Measurements from ENCODE around the gene LRRIQ1. TPM values are rescaled to one million over a fixed set of nuclear protein-coding genes. Genes with fewer than 3 reads are reported as not detected.

The LRRIQ1 gene
- total and polyA plus RNA-seq, 5 donors from 2014 or later, result not detected

DNA sequence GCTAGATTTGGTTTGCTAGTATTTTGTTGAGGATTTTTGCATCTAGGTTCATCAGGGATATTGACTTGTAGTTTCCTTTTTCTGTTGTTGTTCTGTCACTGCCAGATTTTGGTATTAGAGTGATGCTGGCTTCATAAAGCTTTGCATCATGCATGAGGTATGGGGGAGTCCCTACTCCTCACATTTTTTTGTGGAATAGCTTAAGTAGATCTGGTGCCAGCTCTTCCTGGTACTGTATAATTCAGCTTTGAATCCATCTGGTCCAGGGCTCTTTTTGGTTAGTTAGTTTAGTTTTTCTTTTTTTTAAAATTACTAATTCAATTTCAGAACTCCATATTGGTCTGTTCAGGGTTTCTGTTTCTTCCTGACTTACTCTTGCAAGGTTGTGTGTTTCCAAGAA, 59.4 kb downstream of the LRRIQ1 start:
- H3K9me3 Mint-ChIP-seq, result peaks cover 0 to 8% (median 3%) of the 10 kb centered on the region in 7 donors

DNA sequence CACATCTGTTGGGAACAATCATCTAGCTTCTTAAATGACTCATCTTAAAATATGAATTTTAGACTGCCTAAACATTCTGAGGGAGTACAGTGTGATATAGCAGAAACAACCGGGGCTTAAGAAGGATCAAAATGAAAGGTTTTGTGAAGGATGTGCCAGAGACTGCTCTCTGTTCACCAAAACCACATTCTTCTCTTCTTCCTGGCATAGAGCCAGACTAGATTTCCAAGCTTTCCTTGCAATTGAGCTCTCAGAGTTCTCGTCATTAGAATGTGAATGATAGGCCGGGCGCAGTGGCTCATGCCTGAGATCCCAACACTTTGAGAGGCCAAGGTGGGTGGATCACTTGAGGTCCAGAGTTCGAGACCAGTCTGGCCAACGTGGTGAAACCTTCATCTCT, 94.5 kb downstream of the LRRIQ1 start:
- no peaks in the 10 kb centered on the region for H3K27me3 Mint-ChIP-seq
- ATAC-seq (ENCODE audit: low read depth in 2 of 2), result no peak
- peaks cover 0 to 25% (median 6%) of the 10 kb centered on the region in 7 donors for H3K9me3 Mint-ChIP-seq
- Histone ChIP-seq H3K4me3 (ENCODE audit: low read depth, low read length) (no peak overlapping the region), H3K9me3 (ENCODE audit: control insufficient read depth in 2 of 2, low read length in 2 of 2) (peaks cover 0 to 5% of the 10 kb centered on the region in 2 experiments), H3K4me1 (ENCODE audit: control insufficient read depth, insufficient read depth, low read length, poor library complexity, severe bottlenecking) (no peaks in the 10 kb centered on the region), H3K27ac (ENCODE audit: insufficient read depth, low read length, poor library complexity, severe bottlenecking) (no peak overlapping the region), H3K27me3 (ENCODE audit: control insufficient read depth, insufficient read depth, low read length) (no peaks in the 10 kb centered on the region), H3K36me3 (ENCODE audit: control insufficient read depth, insufficient read depth, low read length) (no peaks in the 10 kb centered on the region)
- H3K4me1 Mint-ChIP-seq, result no peaks in the 10 kb centered on the region
- H3K36me3 Mint-ChIP-seq, result no peaks in the 10 kb centered on the region
- no peak for DNase-seq
- no peak overlapping the region for H3K27ac Mint-ChIP-seq
- H3K4me3 Mint-ChIP-seq, result no peak overlapping the region

More for the DNA sequence above, 59.4 kb downstream of the LRRIQ1 start:
- H3K4me3 Mint-ChIP-seq, result no peak overlapping the region
- DNase-seq (no peak), ATAC-seq (ENCODE audit: low read depth in 2 of 2) (no peak)
- H3K36me3 ChIP-seq (ENCODE audit: control insufficient read depth, insufficient read depth, low read length), result no peaks in the 10 kb centered on the region
- H3K4me3 ChIP-seq (ENCODE audit: low read depth, low read length), result no peak overlapping the region
- H3K27ac ChIP-seq (ENCODE audit: insufficient read depth, low read length, poor library complexity, severe bottlenecking), result no peak overlapping the region
- H3K27me3 ChIP-seq (ENCODE audit: control insufficient read depth, insufficient read depth, low read length), result no peaks in the 10 kb centered on the region
- no peaks in the 10 kb centered on the region for H3K4me1 Mint-ChIP-seq
- no peaks in the 10 kb centered on the region for H3K27me3 Mint-ChIP-seq
- H3K36me3 Mint-ChIP-seq, result no peaks in the 10 kb centered on the region
- no peaks in the 10 kb centered on the region for H3K9me3 ChIP-seq (ENCODE audit: control insufficient read depth in 2 of 2, low read length in 2 of 2)
- no peak overlapping the region for H3K27ac Mint-ChIP-seq
- no peaks in the 10 kb centered on the region for H3K4me1 ChIP-seq (ENCODE audit: control insufficient read depth, insufficient read depth, low read length, poor library complexity, severe bottlenecking)

DNA sequence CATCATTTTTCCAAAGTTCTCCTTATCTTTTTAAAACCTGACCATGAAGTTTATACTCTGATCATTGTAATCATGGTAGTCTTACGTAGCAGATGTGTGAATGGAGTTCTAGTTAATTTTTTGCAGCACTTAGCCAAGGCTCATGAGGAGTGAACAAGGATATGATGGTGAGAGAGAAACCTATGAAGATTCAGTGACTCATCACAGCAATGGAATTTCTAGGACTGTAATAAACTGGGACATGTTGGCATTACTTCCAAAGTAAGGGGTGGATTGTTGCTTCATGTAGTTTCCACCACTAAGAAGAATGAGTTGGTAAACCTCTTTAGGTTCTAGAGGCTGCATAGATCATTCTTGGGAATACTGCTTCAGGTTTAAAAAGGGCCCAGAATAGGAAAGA, 102.7 kb downstream of the LRRIQ1 start:
- Mint-ChIP-seq H3K9me3 (peaks cover 0 to 6% (median 2%) of the 10 kb centered on the region in 7 donors), H3K27me3 (no peaks in the 10 kb centered on the region), H3K27ac (no peak overlapping the region), H3K4me1 (no peaks in the 10 kb centered on the region), H3K4me3 (no peak overlapping the region), H3K36me3 (no peaks in the 10 kb centered on the region)
- ATAC-seq (ENCODE audit: low read depth in 2 of 2), result no peak
- H3K27ac ChIP-seq (ENCODE audit: insufficient read depth, low read length, poor library complexity, severe bottlenecking), result no peak overlapping the region
- H3K4me1 ChIP-seq (ENCODE audit: control insufficient read depth, insufficient read depth, low read length, poor library complexity, severe bottlenecking), result no peaks in the 10 kb centered on the region
- no peak overlapping the region for H3K4me3 ChIP-seq (ENCODE audit: low read depth, low read length)
- no peaks in the 10 kb centered on the region for H3K27me3 ChIP-seq (ENCODE audit: control insufficient read depth, insufficient read depth, low read length)
- no peaks in the 10 kb centered on the region for H3K36me3 ChIP-seq (ENCODE audit: control insufficient read depth, insufficient read depth, low read length)
- no peaks in the 10 kb centered on the region for H3K9me3 ChIP-seq (ENCODE audit: control insufficient read depth in 2 of 2, low read length in 2 of 2)
- no peak for DNase-seq

DNA sequence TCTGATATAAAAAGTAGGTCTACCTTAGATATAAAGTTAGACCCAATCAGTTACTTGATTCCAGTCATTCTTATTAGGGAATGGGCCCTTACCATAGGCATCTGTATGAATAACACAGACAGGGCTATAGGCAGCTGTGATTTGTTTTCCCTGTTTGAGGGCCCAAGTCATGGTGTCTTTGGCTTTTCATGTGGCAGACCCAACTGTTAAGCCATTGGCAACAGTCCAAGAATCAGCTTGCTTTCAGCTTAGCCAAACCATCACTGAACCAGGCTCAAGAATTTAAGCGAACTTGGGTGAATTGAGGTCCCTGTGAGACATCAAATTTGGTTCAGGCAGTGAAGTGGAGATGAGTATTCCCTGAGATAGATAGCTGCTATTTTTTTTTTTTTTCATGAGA, 111.2 kb downstream of the LRRIQ1 start:
- H3K27me3 Mint-ChIP-seq, result no peaks in the 10 kb centered on the region
- ATAC-seq (ENCODE audit: low read depth in 2 of 2) (no peak), DNase-seq (no peak)
- H3K36me3 Mint-ChIP-seq, result no peaks in the 10 kb centered on the region
- Histone ChIP-seq H3K4me3 (ENCODE audit: low read depth, low read length) (no peak overlapping the region), H3K27me3 (ENCODE audit: control insufficient read depth, insufficient read depth, low read length) (no peaks in the 10 kb centered on the region), H3K9me3 (ENCODE audit: control insufficient read depth in 2 of 2, low read length in 2 of 2) (peaks cover 0 to 5% of the 10 kb centered on the region in 2 experiments), H3K27ac (ENCODE audit: insufficient read depth, low read length, poor library complexity, severe bottlenecking) (no peak overlapping the region), H3K4me1 (ENCODE audit: control insufficient read depth, insufficient read depth, low read length, poor library complexity, severe bottlenecking) (no peaks in the 10 kb centered on the region), H3K36me3 (ENCODE audit: control insufficient read depth, insufficient read depth, low read length) (no peaks in the 10 kb centered on the region)
- H3K9me3 Mint-ChIP-seq, result peaks cover 0 to 11% (median 3%) of the 10 kb centered on the region in 7 donors
- no peak overlapping the region for H3K27ac Mint-ChIP-seq
- no peaks in the 10 kb centered on the region for H3K4me1 Mint-ChIP-seq
- no peak overlapping the region for H3K4me3 Mint-ChIP-seq

DNA sequence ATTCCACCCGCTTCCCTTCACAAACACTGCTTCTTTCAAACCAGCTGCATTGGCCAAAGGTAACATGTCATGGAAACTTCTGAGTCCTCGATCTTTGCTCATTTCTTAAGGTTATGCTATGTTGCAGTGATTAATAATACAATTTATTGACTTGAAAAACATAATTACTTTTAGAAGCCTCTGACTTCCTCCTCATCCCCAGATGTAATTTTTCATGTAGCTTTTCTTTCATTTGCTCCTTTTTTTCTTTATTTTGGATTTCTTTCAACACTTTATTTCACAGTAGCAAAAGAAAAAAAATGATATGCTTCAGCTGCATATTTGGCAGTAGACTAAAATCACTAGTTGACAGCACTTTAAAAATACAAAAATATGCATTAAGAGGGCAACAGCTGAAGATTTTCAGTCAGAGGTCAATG, 116.2 kb downstream of the LRRIQ1 start:
- peaks cover 0 to 5% of the 10 kb centered on the region in 2 experiments for H3K9me3 ChIP-seq (ENCODE audit: control insufficient read depth in 2 of 2, low read length in 2 of 2)
- H3K9me3 Mint-ChIP-seq, result peaks cover 0 to 3% (median 0%) of the 10 kb centered on the region in 7 donors
- H3K4me3 Mint-ChIP-seq, result no peak overlapping the region
- no peaks in the 10 kb centered on the region for H3K27me3 ChIP-seq (ENCODE audit: control insufficient read depth, insufficient read depth, low read length)
- DNase-seq (no peak), ATAC-seq (ENCODE audit: low read depth in 2 of 2) (no peak)
- H3K36me3 ChIP-seq (ENCODE audit: control insufficient read depth, insufficient read depth, low read length), result no peaks in the 10 kb centered on the region
- no peaks in the 10 kb centered on the region for H3K4me1 Mint-ChIP-seq
- H3K27ac Mint-ChIP-seq, result no peak overlapping the region
- H3K27me3 Mint-ChIP-seq, result no peaks in the 10 kb centered on the region
- no peak overlapping the region for H3K27ac ChIP-seq (ENCODE audit: insufficient read depth, low read length, poor library complexity, severe bottlenecking)
- H3K4me3 ChIP-seq (ENCODE audit: low read depth, low read length), result no peak overlapping the region
- H3K4me1 ChIP-seq (ENCODE audit: control insufficient read depth, insufficient read depth, low read length, poor library complexity, severe bottlenecking), result no peaks in the 10 kb centered on the region
- H3K36me3 Mint-ChIP-seq, result no peaks in the 10 kb centered on the region

DNA sequence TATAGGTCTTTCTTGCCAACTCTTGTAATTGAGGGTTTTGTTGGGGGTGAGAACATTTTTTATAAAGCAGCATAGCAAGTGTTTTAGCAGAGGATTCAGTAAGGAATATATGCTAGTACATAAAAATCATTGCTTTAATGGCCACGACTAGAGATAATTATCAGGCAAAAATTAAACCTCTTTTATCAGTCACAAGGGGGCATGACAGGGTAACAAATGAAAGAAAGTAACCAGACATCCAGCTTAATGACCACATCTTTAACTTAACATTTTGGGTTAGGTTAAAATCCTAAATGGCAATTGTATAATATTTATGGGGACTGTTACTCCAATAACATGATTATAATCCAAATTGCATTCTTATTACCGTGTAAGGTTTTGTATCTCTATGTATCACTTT, 119.6 kb downstream of the LRRIQ1 start:
- Mint-ChIP-seq H3K4me3 (no peak overlapping the region), H3K4me1 (no peaks in the 10 kb centered on the region), H3K27ac (no peak overlapping the region), H3K9me3 (peaks cover 0 to 4% (median 0%) of the 10 kb centered on the region in 7 donors), H3K36me3 (no peaks in the 10 kb centered on the region), H3K27me3 (no peaks in the 10 kb centered on the region)
- no peaks in the 10 kb centered on the region for H3K9me3 ChIP-seq (ENCODE audit: control insufficient read depth in 2 of 2, low read length in 2 of 2)
- DNase-seq (no peak), ATAC-seq (ENCODE audit: low read depth in 2 of 2) (no peak)
- H3K27ac ChIP-seq (ENCODE audit: insufficient read depth, low read length, poor library complexity, severe bottlenecking), result no peak overlapping the region
- H3K4me1 ChIP-seq (ENCODE audit: control insufficient read depth, insufficient read depth, low read length, poor library complexity, severe bottlenecking), result no peaks in the 10 kb centered on the region
- H3K36me3 ChIP-seq (ENCODE audit: control insufficient read depth, insufficient read depth, low read length), result no peaks in the 10 kb centered on the region
- H3K27me3 ChIP-seq (ENCODE audit: control insufficient read depth, insufficient read depth, low read length), result no peaks in the 10 kb centered on the region
- no peak overlapping the region for H3K4me3 ChIP-seq (ENCODE audit: low read depth, low read length)

DNA sequence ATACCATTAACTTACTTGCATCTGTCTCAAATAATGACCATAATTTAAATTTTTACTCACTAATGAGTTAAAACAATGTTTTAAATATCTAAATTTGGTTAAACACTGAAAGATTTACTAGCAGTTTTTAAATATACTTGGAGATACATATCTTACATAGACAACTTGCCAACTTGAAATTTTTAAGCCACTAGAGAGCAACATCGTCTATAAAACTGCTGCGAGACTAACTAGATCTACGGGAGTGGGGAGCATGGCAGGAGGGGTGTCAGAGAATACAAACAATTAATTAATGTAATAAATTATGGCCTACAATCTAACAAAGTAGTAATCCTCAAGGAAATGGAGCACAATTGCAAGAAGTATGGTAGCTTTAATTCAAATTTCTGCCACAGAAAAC, 120.4 kb downstream of the LRRIQ1 start:
- Mint-ChIP-seq H3K9me3 (peaks cover 0 to 4% (median 0%) of the 10 kb centered on the region in 7 donors), H3K36me3 (no peaks in the 10 kb centered on the region), H3K27me3 (no peaks in the 10 kb centered on the region), H3K4me1 (no peaks in the 10 kb centered on the region), H3K27ac (no peak overlapping the region), H3K4me3 (no peak overlapping the region)
- ATAC-seq (ENCODE audit: low read depth in 2 of 2), result no peak
- Histone ChIP-seq H3K27me3 (ENCODE audit: control insufficient read depth, insufficient read depth, low read length) (no peaks in the 10 kb centered on the region), H3K36me3 (ENCODE audit: control insufficient read depth, insufficient read depth, low read length) (no peaks in the 10 kb centered on the region), H3K27ac (ENCODE audit: insufficient read depth, low read length, poor library complexity, severe bottlenecking) (no peak overlapping the region), H3K4me3 (ENCODE audit: low read depth, low read length) (no peak overlapping the region), H3K4me1 (ENCODE audit: control insufficient read depth, insufficient read depth, low read length, poor library complexity, severe bottlenecking) (no peaks in the 10 kb centered on the region), H3K9me3 (ENCODE audit: control insufficient read depth in 2 of 2, low read length in 2 of 2) (no peaks in the 10 kb centered on the region)
- no peak for DNase-seq

DNA sequence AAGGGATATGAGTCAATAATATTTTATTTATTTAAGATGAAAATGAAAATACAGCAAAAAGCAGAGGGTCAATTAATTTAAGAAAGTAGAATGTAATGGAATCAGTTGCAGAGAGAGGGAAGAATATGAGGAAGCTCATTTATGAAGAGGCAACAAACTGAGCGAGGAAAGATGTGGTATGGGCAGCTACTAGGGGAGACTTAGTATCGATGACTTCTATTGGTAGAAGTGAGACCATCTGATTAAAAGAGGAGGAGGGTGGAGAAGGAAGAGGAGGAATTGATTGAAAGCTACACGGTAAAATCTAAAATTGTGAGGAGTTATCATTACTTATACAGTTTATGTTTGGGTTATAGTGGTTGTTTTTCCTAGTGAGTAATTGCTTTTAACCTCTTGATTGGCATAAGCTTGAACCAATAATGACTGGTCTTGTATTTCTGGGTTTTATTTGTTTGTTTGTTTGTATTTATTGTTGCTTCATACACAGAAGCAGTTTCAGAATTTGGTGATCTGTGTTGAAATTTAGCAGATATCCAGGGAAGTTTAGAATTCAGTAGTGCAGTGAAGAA, 121.0 kb downstream of the LRRIQ1 start:
- H3K27me3 Mint-ChIP-seq, result no peaks in the 10 kb centered on the region
- Histone ChIP-seq H3K9me3 (ENCODE audit: control insufficient read depth in 2 of 2, low read length in 2 of 2) (no peaks in the 10 kb centered on the region), H3K4me1 (ENCODE audit: control insufficient read depth, insufficient read depth, low read length, poor library complexity, severe bottlenecking) (no peaks in the 10 kb centered on the region), H3K4me3 (ENCODE audit: low read depth, low read length) (no peak overlapping the region), H3K27me3 (ENCODE audit: control insufficient read depth, insufficient read depth, low read length) (no peaks in the 10 kb centered on the region), H3K27ac (ENCODE audit: insufficient read depth, low read length, poor library complexity, severe bottlenecking) (no peak overlapping the region), H3K36me3 (ENCODE audit: control insufficient read depth, insufficient read depth, low read length) (no peaks in the 10 kb centered on the region)
- H3K4me1 Mint-ChIP-seq, result no peaks in the 10 kb centered on the region
- no peak overlapping the region for H3K27ac Mint-ChIP-seq
- ATAC-seq (ENCODE audit: low read depth in 2 of 2) (no peak), DNase-seq (no peak)
- no peak overlapping the region for H3K4me3 Mint-ChIP-seq
- no peaks in the 10 kb centered on the region for H3K36me3 Mint-ChIP-seq
- peaks cover 0 to 4% (median 0%) of the 10 kb centered on the region in 7 donors for H3K9me3 Mint-ChIP-seq

Data from CD4-positive, CD25-positive, alpha-beta regulatory T cell (primary cell).